ENCODE measurements around the gene KLHL18.

GRCh38 chr3:47244531-47245100 is 38.1 kb upstream of the KLHL18 start:
- TF ChIP-seq POLR2AphosphoS5 (IDR thresholded peaks at IDR 0.05; ENCODE audit: low read depth, low read length), result no peak
- TF ChIP-seq FOXP2 (optimal IDR thresholded peaks at IDR 0.05; ENCODE audit: borderline replicate concordance, extremely low read depth, extremely low read length, insufficient read depth), result no peak
- TF ChIP-seq TAF1 (IDR thresholded peaks at IDR 0.05; ENCODE audit: borderline replicate concordance, insufficient read depth, low read length), result no peak
- TF ChIP-seq, protein P1, sequence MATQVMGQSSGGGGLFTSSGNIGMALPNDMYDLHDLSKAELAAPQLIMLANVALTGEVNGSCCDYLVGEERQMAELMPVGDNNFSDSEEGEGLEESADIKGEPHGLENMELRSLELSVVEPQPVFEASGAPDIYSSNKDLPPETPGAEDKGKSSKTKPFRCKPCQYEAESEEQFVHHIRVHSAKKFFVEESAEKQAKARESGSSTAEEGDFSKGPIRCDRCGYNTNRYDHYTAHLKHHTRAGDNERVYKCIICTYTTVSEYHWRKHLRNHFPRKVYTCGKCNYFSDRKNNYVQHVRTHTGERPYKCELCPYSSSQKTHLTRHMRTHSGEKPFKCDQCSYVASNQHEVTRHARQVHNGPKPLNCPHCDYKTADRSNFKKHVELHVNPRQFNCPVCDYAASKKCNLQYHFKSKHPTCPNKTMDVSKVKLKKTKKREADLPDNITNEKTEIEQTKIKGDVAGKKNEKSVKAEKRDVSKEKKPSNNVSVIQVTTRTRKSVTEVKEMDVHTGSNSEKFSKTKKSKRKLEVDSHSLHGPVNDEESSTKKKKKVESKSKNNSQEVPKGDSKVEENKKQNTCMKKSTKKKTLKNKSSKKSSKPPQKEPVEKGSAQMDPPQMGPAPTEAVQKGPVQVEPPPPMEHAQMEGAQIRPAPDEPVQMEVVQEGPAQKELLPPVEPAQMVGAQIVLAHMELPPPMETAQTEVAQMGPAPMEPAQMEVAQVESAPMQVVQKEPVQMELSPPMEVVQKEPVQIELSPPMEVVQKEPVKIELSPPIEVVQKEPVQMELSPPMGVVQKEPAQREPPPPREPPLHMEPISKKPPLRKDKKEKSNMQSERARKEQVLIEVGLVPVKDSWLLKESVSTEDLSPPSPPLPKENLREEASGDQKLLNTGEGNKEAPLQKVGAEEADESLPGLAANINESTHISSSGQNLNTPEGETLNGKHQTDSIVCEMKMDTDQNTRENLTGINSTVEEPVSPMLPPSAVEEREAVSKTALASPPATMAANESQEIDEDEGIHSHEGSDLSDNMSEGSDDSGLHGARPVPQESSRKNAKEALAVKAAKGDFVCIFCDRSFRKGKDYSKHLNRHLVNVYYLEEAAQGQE (IDR thresholded peaks at IDR 0.05; ENCODE audit: insufficient read depth in 1 of 2, low read depth in 2 of 2, low read length in 2 of 2), result no peak

All from PFSK-1 (cell line).